ENCODE results near the gene MORN4. TPM values are rescaled to one million over a fixed set of nuclear protein-coding genes. Genes with fewer than 3 reads are reported as not detected.

Gene MORN4
- polyA plus RNA-seq, 1 donor (not counting 4 experiments of a cell fraction or from before 2014, with no cell fraction given), result 9.1 TPM

GRCh38 chr10:97675222-97675621 lies 41.9 kb upstream of the MORN4 start:
- Histone ChIP-seq H3K4me1 (ENCODE audit: control insufficient read depth, extremely low read depth, insufficient read depth, low read length) (no peaks in the 10 kb centered on the region), H4K20me1 (ENCODE audit: control insufficient read depth, extremely low read depth, insufficient read depth, low read length) (peaks cover 10% of the 10 kb centered on the region), H3K9me3 (ENCODE audit: control insufficient read depth, low read depth, low read length) (no peaks in the 10 kb centered on the region), H3K9ac (ENCODE audit: control insufficient read depth, extremely low read depth, insufficient read depth, low read length) (no peak overlapping the region), H3K9me1 (ENCODE audit: control insufficient read depth, extremely low read depth, insufficient read depth, low read length) (no peaks in the 10 kb centered on the region), H3K27ac (ENCODE audit: control insufficient read depth, insufficient read depth, low read length) (no peak overlapping the region), H2AFZ (ENCODE audit: control insufficient read depth, low read length) (no peak overlapping the region), H3K79me2 (ENCODE audit: control insufficient read depth, insufficient read depth, low read length) (peaks cover 6% of the 10 kb centered on the region), H3K4me3 (ENCODE audit: control insufficient read depth in 2 of 3, extremely low read depth in 1 of 3, insufficient read depth in 2 of 3, low read depth in 1 of 3, low read length in 3 of 3) (no peak overlapping the region), H3K4me2 (ENCODE audit: control insufficient read depth, extremely low read depth, insufficient read depth, low read depth, low read length) (no peak overlapping the region), H3K27me3 (ENCODE audit: control insufficient read depth, extremely low read depth, insufficient read depth, low read length) (no peaks in the 10 kb centered on the region), H3K36me3 (ENCODE audit: control insufficient read depth in 2 of 2, extremely low read depth in 1 of 2, insufficient read depth in 2 of 2, low read length in 2 of 2) (peaks cover 36 to 53% of the 10 kb centered on the region in 2 experiments)
- dilution Hi-C loops (cut with MboI; ENCODE audit: extremely low pct_ligation_motif_present, low sequenced_read_pairs), result no loop called here
- DNase-seq (ENCODE audit: low read depth, low spot score) (no peak), FAIRE-seq (no peak)
- TF ChIP-seq EZH2 (IDR thresholded peaks at IDR 0.05; ENCODE audit: low read length) (no peak), CTCF (optimal IDR thresholded peaks at IDR 0.05 in 1 of 3, IDR thresholded peaks at IDR 0.05 in 1 of 3, conservative IDR thresholded peaks at IDR 0.05 in 1 of 3; ENCODE audit: extremely low read depth in 1 of 3, insufficient read depth in 2 of 3, low read length in 3 of 3) (no peak)

- no peaks in the 10 kb centered on the region for H3K9me1 ChIP-seq (ENCODE audit: control insufficient read depth, extremely low read depth, insufficient read depth, low read length)
- FAIRE-seq (no peak), DNase-seq (ENCODE audit: low read depth, low spot score) (no peak)
- H3K27me3 ChIP-seq (ENCODE audit: control insufficient read depth, extremely low read depth, insufficient read depth, low read length), result no peaks in the 10 kb centered on the region
- H3K4me3 ChIP-seq (ENCODE audit: control insufficient read depth in 2 of 3, extremely low read depth in 1 of 3, insufficient read depth in 2 of 3, low read depth in 1 of 3, low read length in 3 of 3), result no peak overlapping the region
- H3K36me3 ChIP-seq (ENCODE audit: control insufficient read depth in 2 of 2, extremely low read depth in 1 of 2, insufficient read depth in 2 of 2, low read length in 2 of 2), result peaks cover 39 to 52% of the 10 kb centered on the region in 2 experiments
- dilution Hi-C loops (cut with MboI; ENCODE audit: extremely low pct_ligation_motif_present, low sequenced_read_pairs), result no loop called here
- no peaks in the 10 kb centered on the region for H3K4me1 ChIP-seq (ENCODE audit: control insufficient read depth, extremely low read depth, insufficient read depth, low read length)
- H3K9me3 ChIP-seq (ENCODE audit: control insufficient read depth, low read depth, low read length), result no peaks in the 10 kb centered on the region
- no peak overlapping the region for H3K9ac ChIP-seq (ENCODE audit: control insufficient read depth, extremely low read depth, insufficient read depth, low read length)
- H3K79me2 ChIP-seq (ENCODE audit: control insufficient read depth, insufficient read depth, low read length), result no peaks in the 10 kb centered on the region
- peaks cover 10% of the 10 kb centered on the region for H4K20me1 ChIP-seq (ENCODE audit: control insufficient read depth, extremely low read depth, insufficient read depth, low read length)
- no peak overlapping the region for H3K4me2 ChIP-seq (ENCODE audit: control insufficient read depth, extremely low read depth, insufficient read depth, low read depth, low read length)
- no peak for TF ChIP-seq EZH2 (IDR thresholded peaks at IDR 0.05; ENCODE audit: low read length)
- no peak for TF ChIP-seq CTCF (optimal IDR thresholded peaks at IDR 0.05 in 1 of 3, IDR thresholded peaks at IDR 0.05 in 1 of 3, conservative IDR thresholded peaks at IDR 0.05 in 1 of 3; ENCODE audit: extremely low read depth in 1 of 3, insufficient read depth in 2 of 3, low read length in 3 of 3)
- H3K27ac ChIP-seq (ENCODE audit: control insufficient read depth, insufficient read depth, low read length), result no peak overlapping the region
- H2AFZ ChIP-seq (ENCODE audit: control insufficient read depth, low read length), result no peak overlapping the region
These were observed 40.6 kb upstream of the MORN4 start for GRCh38 chr10:97673736-97674525.
